ENCODE results near the gene SPIRE1. TPM values are rescaled to one million over a fixed set of nuclear protein-coding genes. Genes with fewer than 3 reads are reported as not detected.

SPIRE1 gene
- total RNA-seq, 1 donor from 2014 or later = 15.7 TPM

DNA sequence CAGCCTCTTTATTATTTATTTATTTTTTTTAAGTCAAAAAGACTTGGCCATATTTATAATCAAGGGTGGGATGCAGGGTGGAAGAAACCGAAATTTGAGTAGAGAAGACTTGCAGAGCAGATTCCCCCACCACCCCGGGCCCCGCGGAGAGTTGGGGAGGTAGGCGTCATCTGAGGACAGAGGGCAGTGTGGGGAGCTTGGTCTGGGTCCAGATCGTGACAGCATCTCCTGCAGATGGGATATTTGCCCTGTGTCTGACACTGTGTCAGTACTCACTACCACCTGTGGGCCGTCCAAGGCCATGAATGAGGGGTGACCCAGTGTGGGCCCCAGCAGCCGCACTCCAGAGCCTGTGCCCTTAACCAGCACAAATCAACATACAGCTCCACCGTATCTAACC, 260.7 kb downstream of the SPIRE1 start:
- intact Hi-C loops (cut with DNase I) = no loop called here
- no peak for DNase-seq (ENCODE audit: extremely low spot score in 2 of 2)
- H3K4me1 ChIP-seq = no peaks in the 10 kb centered on the region
- H3K9me3 ChIP-seq = no peaks in the 10 kb centered on the region
- TF ChIP-seq, protein P1, sequence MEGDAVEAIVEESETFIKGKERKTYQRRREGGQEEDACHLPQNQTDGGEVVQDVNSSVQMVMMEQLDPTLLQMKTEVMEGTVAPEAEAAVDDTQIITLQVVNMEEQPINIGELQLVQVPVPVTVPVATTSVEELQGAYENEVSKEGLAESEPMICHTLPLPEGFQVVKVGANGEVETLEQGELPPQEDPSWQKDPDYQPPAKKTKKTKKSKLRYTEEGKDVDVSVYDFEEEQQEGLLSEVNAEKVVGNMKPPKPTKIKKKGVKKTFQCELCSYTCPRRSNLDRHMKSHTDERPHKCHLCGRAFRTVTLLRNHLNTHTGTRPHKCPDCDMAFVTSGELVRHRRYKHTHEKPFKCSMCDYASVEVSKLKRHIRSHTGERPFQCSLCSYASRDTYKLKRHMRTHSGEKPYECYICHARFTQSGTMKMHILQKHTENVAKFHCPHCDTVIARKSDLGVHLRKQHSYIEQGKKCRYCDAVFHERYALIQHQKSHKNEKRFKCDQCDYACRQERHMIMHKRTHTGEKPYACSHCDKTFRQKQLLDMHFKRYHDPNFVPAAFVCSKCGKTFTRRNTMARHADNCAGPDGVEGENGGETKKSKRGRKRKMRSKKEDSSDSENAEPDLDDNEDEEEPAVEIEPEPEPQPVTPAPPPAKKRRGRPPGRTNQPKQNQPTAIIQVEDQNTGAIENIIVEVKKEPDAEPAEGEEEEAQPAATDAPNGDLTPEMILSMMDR (IDR thresholded peaks at IDR 0.05) = no peak
- no peak for TF ChIP-seq POLR2AphosphoS5 (IDR thresholded peaks at IDR 0.05; ENCODE audit: insufficient read depth in 1 of 2, low read depth in 1 of 2)
- no peak for TF ChIP-seq POLR2A (IDR thresholded peaks at IDR 0.05)
- H3K27me3 ChIP-seq = no peaks in the 10 kb centered on the region
- H3K36me3 ChIP-seq = no peaks in the 10 kb centered on the region
- H3K27ac ChIP-seq = no peak overlapping the region
- H3K4me3 ChIP-seq = no peak overlapping the region

Small RNAs within 50 kb of the gene (small RNA-seq; reads per million reads assigned to genes)
- gene RNU7-129P = not detected

Other genes starting within 250 kb of the SPIRE1 start
- 8.6 TPM for gene CEP76, start 44.6 kb upstream of the SPIRE1 start, total RNA-seq
- gene PSMG2, start 44.9 kb upstream of the SPIRE1 start, total RNA-seq = 56.2 TPM
- gene PTPN2, start 226.1 kb upstream of the SPIRE1 start, total RNA-seq = 32.9 TPM